B cell (primary cell): ENCODE results near the gene MBNL2.

ENCODE experiments used
- CTCF ChIP-seq: fragments of 200-600 bp; IDR thresholded peaks from one replicate; pipeline ENCODE4 v1.8.0; 2022; ENCODE audit warnings: antibody characterized with exemption, mild to moderate bottlenecking
- EZH2 ChIP-seq: IDR thresholded peaks from 2 replicates; pipeline ENCODE4 v1.6.1; 2012; ENCODE audit warnings: borderline replicate concordance, low read depth, mild to moderate bottlenecking, moderate library complexity, low read length; ENCODE audit not compliant: insufficient read depth, poor library complexity, severe bottlenecking

- TF ChIP-seq EZH2 (no peak), CTCF (no peak)
Measured at GRCh38 chr13:97234236-97234635, 12.1 kb downstream of the MBNL2 start.
